Mammary epithelial cell (primary cell): Measurements from ENCODE around the gene EYS.
"Not testable (repeated sequence)": the region's sequence is repeated elsewhere in the genome, so short reads cannot be mapped to it uniquely, and the experiment has no call there.

Experiments used
- CTCF ChIP-seq, 2 donors: IDR thresholded peaks in 1 of 2; conservative IDR thresholded peaks in 1 of 2; 2 replicates each; pipeline ENCODE4 v1.5.1; 2011 to 2012; ENCODE audit warnings: inconsistent platforms in 2 of 2, low read length in 2 of 2, mild to moderate bottlenecking in 2 of 2, control low read depth in 1 of 2, low read depth in 1 of 2; ENCODE audit not compliant: insufficient read depth in 1 of 2; ENCODE audit errors: extremely low read depth in 1 of 2
- EZH2 ChIP-seq: IDR thresholded peaks from 2 replicates; pipeline ENCODE4 v1.6.1; 2012; ENCODE audit warnings: low read length, inconsistent platforms, borderline replicate concordance

DNA sequence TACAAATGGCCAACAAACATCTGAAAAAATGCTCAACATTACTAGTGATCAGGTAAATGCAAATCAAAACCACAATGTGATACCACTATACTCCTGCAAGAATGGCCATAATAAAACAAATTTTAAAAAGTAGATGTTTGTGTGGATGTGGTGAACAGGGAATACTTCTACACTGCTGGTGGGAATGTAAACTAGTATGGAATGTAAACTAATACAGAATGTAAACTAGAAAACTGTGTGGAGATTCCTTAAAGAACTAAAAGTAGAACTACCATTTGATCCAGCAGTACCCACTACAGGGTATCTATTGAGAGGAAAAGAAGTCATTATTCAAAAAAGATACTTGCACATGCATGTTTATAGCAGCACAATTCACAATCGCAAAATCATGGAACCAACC is 1878.3 kb downstream of the EYS start:
- not testable (repeated sequence) for TF ChIP-seq CTCF (conservative IDR thresholded peaks at IDR 0.05 in 1 of 2, IDR thresholded peaks at IDR 0.05 in 1 of 2; ENCODE audit: extremely low read depth in 1 of 2, insufficient read depth in 1 of 2, low read depth in 1 of 2, low read length in 2 of 2); EZH2
